ENCODE measurements around the gene SLC4A7. TPM values are rescaled to one million over a fixed set of nuclear protein-coding genes. Genes with fewer than 3 reads are reported as not detected.
A peak's percentile ranks its signal among the peaks of the same experiment; 100 is the strongest.

SLC4A7 gene
- total RNA-seq, 2 experiments from 2014 or later = 48.0 to 48.8 TPM

DNA sequence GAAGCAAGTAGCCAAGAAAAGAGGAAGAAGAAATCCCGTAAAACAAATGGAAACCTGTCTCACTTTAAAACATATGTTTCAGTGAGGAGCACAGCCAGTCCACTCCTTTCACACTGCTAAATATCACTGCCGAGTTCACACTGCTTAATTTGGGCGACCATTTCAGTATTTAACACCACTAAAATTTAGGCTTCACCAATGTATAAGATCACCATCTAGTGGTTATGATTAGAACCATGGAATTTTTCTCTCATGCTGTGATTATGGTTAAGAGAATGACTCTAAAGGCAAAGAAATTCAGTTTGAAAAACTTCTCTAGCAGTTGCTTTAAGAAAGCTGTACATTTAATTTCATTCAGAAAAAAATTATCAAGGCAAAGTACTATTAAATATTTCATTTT lies 16.6 kb downstream of the SLC4A7 start:
- ChIA-PET POLR2A (no interaction called here), CTCF (interaction anchor here (0.7 to 2.5 kb wide), 30 partner anchors 9 to 337 kb away, joined by 3 to 12 read pairs (median 4); partner anchors contain the start of gene NEK10)
- H3K27me3 Mint-ChIP-seq = no peaks in the 10 kb centered on the region
- peaks cover 15% of the 10 kb centered on the region for H3K36me3 Mint-ChIP-seq (ENCODE audit: low read depth)
- H3K27ac Mint-ChIP-seq = peak overlapping the region; percentile 11
- TF ChIP-seq CTCF (IDR thresholded peaks at IDR 0.05) = peak; percentile 63
- H3K9me3 Mint-ChIP-seq = peaks cover 1% of the 10 kb centered on the region
- DNase-seq = no peak
- ATAC-seq = peak; percentile 89
- H3K4me3 Mint-ChIP-seq = no peak overlapping the region
- intact Hi-C loops (cut with micrococcal nuclease) = no loop called here
- H3K4me1 Mint-ChIP-seq (ENCODE audit: low read depth) = peaks cover 12% of the 10 kb centered on the region

GRCh38 chr3:27464646-27465045 lies 19.5 kb downstream of the SLC4A7 start:
- no peak for TF ChIP-seq CTCF (IDR thresholded peaks at IDR 0.05)
- ChIA-PET CTCF (interaction anchor here (0.9 kb wide), 1 partner anchor 107 kb away, joined by 3 read pairs; no protein-coding TSS in a partner anchor), POLR2A (no interaction called here)
- intact Hi-C loops (cut with micrococcal nuclease) = no loop called here
- no peak for DNase-seq
- H3K9me3 Mint-ChIP-seq = peaks cover 1% of the 10 kb centered on the region
- no peak overlapping the region for H3K27ac Mint-ChIP-seq
- no peak for ATAC-seq
- peaks cover 23% of the 10 kb centered on the region for H3K36me3 Mint-ChIP-seq (ENCODE audit: low read depth)
- H3K27me3 Mint-ChIP-seq = no peaks in the 10 kb centered on the region
- H3K4me3 Mint-ChIP-seq = no peak overlapping the region
- H3K4me1 Mint-ChIP-seq (ENCODE audit: low read depth) = peaks cover 17% of the 10 kb centered on the region

- intact Hi-C loops (cut with micrococcal nuclease) = no loop called here
- ATAC-seq (no peak), DNase-seq (no peak)
- peaks cover 1% of the 10 kb centered on the region for H3K9me3 Mint-ChIP-seq
- no peaks in the 10 kb centered on the region for H3K27me3 Mint-ChIP-seq
- ChIA-PET CTCF (no interaction called here), POLR2A (no interaction called here)
- H3K4me1 Mint-ChIP-seq (ENCODE audit: low read depth) = peaks cover 16% of the 10 kb centered on the region
- no peak overlapping the region for H3K4me3 Mint-ChIP-seq
- H3K36me3 Mint-ChIP-seq (ENCODE audit: low read depth) = peaks cover 23% of the 10 kb centered on the region
- TF ChIP-seq CTCF (IDR thresholded peaks at IDR 0.05) = no peak
- no peak overlapping the region for H3K27ac Mint-ChIP-seq
These were observed 22.0 kb downstream of the SLC4A7 start for GRCh38 chr3:27462228-27462627.

DNA sequence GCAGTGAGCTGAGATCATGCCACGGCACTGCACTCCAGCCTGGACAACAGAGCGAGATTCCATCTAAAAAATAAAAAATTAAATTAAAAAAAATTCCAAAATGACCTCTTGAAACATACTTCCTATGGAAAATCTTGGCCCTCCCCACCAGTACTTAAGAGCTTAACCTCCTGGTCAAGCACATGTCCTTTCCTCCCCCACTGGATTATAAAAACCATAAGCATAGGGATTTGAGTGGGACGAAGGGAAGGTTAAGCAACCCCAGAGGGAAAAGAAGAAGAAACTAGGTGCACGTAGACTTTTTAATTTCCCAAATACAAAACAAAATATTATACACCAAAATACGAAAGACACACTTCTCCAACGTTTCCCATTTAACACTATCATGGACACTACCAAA lies 25.3 kb downstream of the SLC4A7 start:
- no peak overlapping the region for H3K27ac Mint-ChIP-seq
- H3K4me1 Mint-ChIP-seq (ENCODE audit: low read depth) = peaks cover 39% of the 10 kb centered on the region
- H3K9me3 Mint-ChIP-seq = peaks cover 1% of the 10 kb centered on the region
- no peak overlapping the region for H3K4me3 Mint-ChIP-seq
- H3K27me3 Mint-ChIP-seq = no peaks in the 10 kb centered on the region
- peaks cover 21% of the 10 kb centered on the region for H3K36me3 Mint-ChIP-seq (ENCODE audit: low read depth)
- ChIA-PET POLR2A (interaction anchor here (1.4 kb wide), 1 partner anchor 14 kb away, joined by 4 read pairs; no protein-coding TSS in a partner anchor), CTCF (interaction anchor here (2.6 kb wide), 1 partner anchor 9 kb away, joined by 11 read pairs; no protein-coding TSS in a partner anchor)
- DNase-seq (no peak), ATAC-seq (no peak)
- intact Hi-C loops (cut with micrococcal nuclease) = no loop called here
- no peak for TF ChIP-seq CTCF (IDR thresholded peaks at IDR 0.05)

DNA sequence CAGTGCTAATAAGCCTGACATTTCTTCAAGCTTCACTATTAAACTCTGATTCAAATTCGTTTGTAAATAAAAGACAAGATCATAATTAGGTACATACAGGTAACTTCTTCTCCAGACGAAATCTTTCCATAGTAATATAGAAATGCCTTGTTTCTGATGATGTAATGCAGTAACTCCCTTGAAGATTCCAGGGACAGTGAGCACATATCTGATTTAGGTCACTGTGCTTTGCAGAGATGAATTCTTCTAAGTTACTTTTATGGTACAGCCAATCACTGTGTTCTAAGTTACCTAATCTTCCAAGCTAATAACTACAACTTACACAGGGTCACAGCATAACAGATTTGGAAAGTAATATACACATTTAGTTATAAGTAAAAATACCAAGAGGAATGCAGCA lies 27.6 kb downstream of the SLC4A7 start:
- H3K4me1 Mint-ChIP-seq (ENCODE audit: low read depth) = peaks cover 49% of the 10 kb centered on the region

More for the DNA sequence above, 27.6 kb downstream of the SLC4A7 start:
- ATAC-seq = no peak
- Mint-ChIP-seq H3K27me3 (no peaks in the 10 kb centered on the region), H3K9me3 (no peaks in the 10 kb centered on the region), H3K4me3 (no peak overlapping the region), H3K36me3 (ENCODE audit: low read depth) (peaks cover 15% of the 10 kb centered on the region), H3K27ac (no peak overlapping the region)
- no peak for TF ChIP-seq CTCF (IDR thresholded peaks at IDR 0.05)
- DNase-seq = no peak
- ChIA-PET CTCF (interaction anchor here (0.8 kb wide), 1 partner anchor 224 kb away, joined by 3 read pairs; no protein-coding TSS in a partner anchor), POLR2A (no interaction called here)
- intact Hi-C loops (cut with micrococcal nuclease) = no loop called here
